HepG2 (cell line): ENCODE data around the gene RNF11. TPM values are rescaled to one million over a fixed set of nuclear protein-coding genes. Genes with fewer than 3 reads are reported as not detected.

Experiments
- ATAC-seq: fragments of 200-7000 bp; cut with Tn5 transposase; 3 replicates; pipeline ENCODE4 v1.9.1; 2020; ENCODE audit warnings: mild to moderate bottlenecking, moderate library complexity
- BruUV-seq: library from RNA; stranded (reverse); fragments of 400-500 nt; replicated peaks from 2 replicates; lab custom pipeline; 2021; lab: Mats Ljungman, UMichigan
- CTCF ChIA-PET: fragments of 300-600 bp; formaldehyde crosslinking; extraction: SDS; loops from one replicate; lab custom pipeline; 2021; ENCODE audit warnings: low total read pairs, inconsistent platforms, low intra/inter-chr PET ratio; lab: Yijun Ruan, JAX
- POLR2A ChIA-PET: fragments of 350-600 bp; sonication (Branson Sonifier 250); formaldehyde crosslinking; loops from one replicate; lab custom pipeline; 2020; ENCODE audit warnings: antibody characterized with exemption, inconsistent platforms; lab: Yijun Ruan, JAX
- DNase-seq: peaks from one replicate; pipeline ENCODE4 v3.0.0-alpha.2; 2015; ENCODE audit warnings: low spot score
- FAIRE-seq: peaks from 3 replicates; lab custom pipeline; 2011; peaks lifted over from hg19 to GRCh38; lab: Jason Lieb, UNC
- H2AFZ ChIP-seq: one replicate; pipeline ENCODE4 v1.6.1; 2011; ENCODE audit warnings: low read length, inconsistent platforms
- H3K27ac ChIP-seq: fragments of 300-600 bp; 3 replicates; pipeline ENCODE4 v1.8.0; 2011; ENCODE audit warnings: mixed run types, mild to moderate bottlenecking, mixed read lengths, low read length, inconsistent platforms; ENCODE audit not compliant: insufficient read depth; ENCODE audit errors: extremely low read length
- H3K27me3 ChIP-seq, 2 experiments: fragments of 200-600 bp in 1 of 2; 2 replicates in 1 of 2; 3 replicates in 1 of 2; pipeline versions ENCODE4 v1.6.0 to v1.8.0; 2011; ENCODE audit warnings: low read length in 2 of 2, mild to moderate bottlenecking in 2 of 2, moderate library complexity in 2 of 2, inconsistent platforms in 1 of 2; ENCODE audit not compliant: insufficient read depth in 2 of 2, control insufficient read depth in 1 of 2
- H3K36me3 ChIP-seq, 2 experiments: fragments of 200-600 bp in 1 of 2; replicated peaks in 1 of 2; 2 replicates in 1 of 2; 3 replicates in 1 of 2; pipeline versions ENCODE4 v1.5.1 to v1.8.0; 2011; ENCODE audit warnings: low read length in 2 of 2, inconsistent platforms in 1 of 2; ENCODE audit not compliant: insufficient read depth in 2 of 2, control insufficient read depth in 1 of 2
- H3K4me1 ChIP-seq: 2 replicates; pipeline ENCODE4 v1.5.1; 2012; ENCODE audit warnings: low read length, inconsistent platforms; ENCODE audit not compliant: insufficient read depth
- H3K4me2 ChIP-seq: 2 replicates; pipeline ENCODE4 v1.6.0; 2011; ENCODE audit warnings: low read depth, low read length, inconsistent platforms
- H3K4me3 ChIP-seq, 3 experiments: fragments of 200-600 bp in 1 of 3; sonication (generic), shearing (Covaris generic) in 1 of 3; replicated peaks in 1 of 3; 2 replicates each; pipeline ENCODE4 v1.5.1; 2011 to 2016; ENCODE audit warnings: low read length in 3 of 3, inconsistent platforms in 2 of 3, low read depth in 2 of 3, mild to moderate bottlenecking in 2 of 3, control low read depth in 1 of 3, mixed read lengths in 1 of 3; ENCODE audit not compliant: insufficient read depth in 1 of 3
- H3K79me2 ChIP-seq: one replicate; pipeline ENCODE4 v1.6.1; 2011; ENCODE audit warnings: low read length, inconsistent platforms; ENCODE audit not compliant: insufficient read depth
- H3K9ac ChIP-seq: 2 replicates; pipeline ENCODE4 v1.6.0; 2011; ENCODE audit warnings: mild to moderate bottlenecking, low read depth, low read length, inconsistent platforms; ENCODE audit not compliant: insufficient read depth
- H3K9me3 ChIP-seq: 2 replicates; pipeline ENCODE4 v1.5.1; 2012; ENCODE audit warnings: mild to moderate bottlenecking, low read length
- H4K20me1 ChIP-seq: 2 replicates; pipeline ENCODE4 v1.6.0; 2011; ENCODE audit warnings: inconsistent platforms, mild to moderate bottlenecking, low read length, moderate library complexity; ENCODE audit not compliant: insufficient read depth
- ATF1 ChIP-seq: IDR thresholded peaks from 2 replicates; pipeline ENCODE4 v1.6.1; 2016; ENCODE audit warnings: mild to moderate bottlenecking, control low read depth
- CEBPB ChIP-seq: IDR thresholded peaks from 2 replicates; pipeline ENCODE4 v1.6.1; 2011; ENCODE audit warnings: low read depth, low read length, improper control_type of control experiment, borderline replicate concordance
- DMAP1 ChIP-seq: IDR thresholded peaks from 2 replicates; pipeline ENCODE4 v1.6.1; 2016
- GATAD1 ChIP-seq: IDR thresholded peaks from 2 replicates; pipeline ENCODE4 v1.6.1; 2016; ENCODE audit warnings: missing genetic modification reagents, missing compliant biosample characterization
- JARID2 ChIP-seq: sonication (generic); formaldehyde crosslinking; IDR thresholded peaks from 2 replicates; pipeline ENCODE4 v1.8.1; 2023; ENCODE audit warnings: missing genetic modification reagents, inconsistent platforms; ENCODE audit not compliant: insufficient replicate concordance
- KAT7 ChIP-seq: IDR thresholded peaks from 2 replicates; pipeline ENCODE4 v1.6.1; 2018; ENCODE audit warnings: borderline replicate concordance, missing compliant biosample characterization
- KLF11 ChIP-seq: IDR thresholded peaks from 2 replicates; pipeline ENCODE4 v1.6.1; 2016; ENCODE audit warnings: missing compliant biosample characterization
- MIER2 ChIP-seq: IDR thresholded peaks from 2 replicates; pipeline ENCODE4 v1.6.1; 2016; ENCODE audit warnings: missing biosample characterization, missing genetic modification reagents
- PHB2 ChIP-seq: fragments of 450-650 bp; IDR thresholded peaks from 2 replicates; pipeline ENCODE4 v1.6.1; 2018; ENCODE audit not compliant: partially characterized antibody
- SETDB1 ChIP-seq: sonication (generic); formaldehyde crosslinking; IDR thresholded peaks from 2 replicates; pipeline ENCODE4 v1.5.1; 2020; ENCODE audit warnings: missing genetic modification reagents, mild to moderate bottlenecking, borderline replicate concordance
- SIN3B ChIP-seq: fragments of 150-350 bp; IDR thresholded peaks from 2 replicates; pipeline ENCODE4 v1.6.1; 2014; ENCODE audit warnings: low read length
- SMAD3 ChIP-seq: sonication (generic); formaldehyde crosslinking; IDR thresholded peaks from 2 replicates; pipeline ENCODE4 v1.4.0; 2020; ENCODE audit warnings: missing genetic modification reagents
- TAF15 ChIP-seq: fragments of 200-400 bp; formaldehyde crosslinking; IDR thresholded peaks from one replicate; pipeline ENCODE4 v1.6.1; 2018; ENCODE audit warnings: mild to moderate bottlenecking, low read depth, low read length; ENCODE audit not compliant: poor library complexity, severe bottlenecking
- ZBTB20 ChIP-seq: sonication (generic); formaldehyde crosslinking; IDR thresholded peaks from 2 replicates; pipeline ENCODE4 v1.8.1; 2023; ENCODE audit warnings: missing genetic modification reagents, low read depth, mild to moderate bottlenecking, borderline replicate concordance
- ZNF317 ChIP-seq: sonication (generic); formaldehyde crosslinking; IDR thresholded peaks from 2 replicates; pipeline ENCODE4 v1.5.0; 2020; ENCODE audit warnings: mild to moderate bottlenecking, missing genetic modification reagents
- ZNF335 ChIP-seq: sonication (generic); formaldehyde crosslinking; IDR thresholded peaks from 2 replicates; pipeline ENCODE4 v1.4.0; 2020; ENCODE audit warnings: missing genetic modification reagents
- ZNF350 ChIP-seq: sonication (generic); formaldehyde crosslinking; IDR thresholded peaks from 2 replicates; pipeline ENCODE4 v1.4.0; 2020; ENCODE audit warnings: mild to moderate bottlenecking, low read depth, missing genetic modification reagents, borderline replicate concordance
- ZNF431 ChIP-seq: sonication (generic); formaldehyde crosslinking; IDR thresholded peaks from 2 replicates; pipeline ENCODE4 v1.9.0; 2022; ENCODE audit warnings: missing genetic modification reagents, low read depth, mild to moderate bottlenecking, borderline replicate concordance
- ZNF546 ChIP-seq: sonication (generic); formaldehyde crosslinking; conservative IDR thresholded peaks from 2 replicates; pipeline ENCODE4 v1.8.1; 2023; ENCODE audit warnings: mild to moderate bottlenecking, missing genetic modification reagents
- ZNF547 ChIP-seq: sonication (generic); formaldehyde crosslinking; IDR thresholded peaks from 2 replicates; pipeline ENCODE4 v1.5.1; 2020; ENCODE audit warnings: mild to moderate bottlenecking, missing genetic modification reagents
- ZNF713 ChIP-seq: sonication (generic); formaldehyde crosslinking; IDR thresholded peaks from 2 replicates; pipeline ENCODE4 v1.4.0; 2020; ENCODE audit warnings: mild to moderate bottlenecking, missing genetic modification reagents
- ZSCAN12 ChIP-seq: sonication (generic); formaldehyde crosslinking; IDR thresholded peaks from 2 replicates; pipeline ENCODE4 v1.9.0; 2021; ENCODE audit warnings: mild to moderate bottlenecking, missing genetic modification reagents
- ZSCAN20 ChIP-seq: sonication (generic); formaldehyde crosslinking; IDR thresholded peaks from 2 replicates; pipeline ENCODE4 v1.4.0; 2020; ENCODE audit warnings: missing genetic modification reagents, mild to moderate bottlenecking, borderline replicate concordance
- WGBS: methylation state at CpG from one replicate; pipeline ENCODE4 v1.1.6; 2017; ENCODE audit warnings: low lambda C conversion rate; 5-methylcytosine and 5-hydroxymethylcytosine counted together
- in situ Hi-C: cut with HindIII; loops from 2 replicates; pipeline ENCODE4 v1.10.0; 2017; ENCODE audit warnings: low pct_unique_long_range_greater_than_20kb; ENCODE audit not compliant: extremely low pct_ligation_motif_present
- intact Hi-C: fragments of 100-400 bp; cut with micrococcal nuclease; formaldehyde crosslinking; loops from one replicate; pipeline ENCODE4 v1.10.0; 2022; ENCODE audit not compliant: unreplicated experiment
- polyA plus RNA-seq, 8 experiments: library from polyadenylated mRNA; depleted of rRNA in 3 of 8; stranded (reverse) in 7 of 8; unstranded in 1 of 8; fragments of >200 nt; fragmentation: Illumina TruSeq in 4 of 8; extraction: Trizol in 4 of 8; gene quantifications; 2 replicates each; pipeline versions ENCODE4 v1.2.1 to v1.2.3, GENCODE V29; 2011 to 2016; ENCODE audit warnings: low read depth in 4 of 8, missing spikeins in 1 of 8, mixed read lengths in 1 of 8; ENCODE audit not compliant: insufficient read depth in 1 of 8
- total RNA-seq, 5 experiments: library from RNA; depleted of rRNA; stranded (reverse); fragments of >200 nt; fragmentation: Illumina TruSeq; extraction: Trizol; gene quantifications; 2 replicates each; pipeline ENCODE4 v1.2.3, GENCODE V29; 2016; ENCODE audit warnings: low read depth in 1 of 5

RNF11 gene
- total and polyA plus RNA-seq, 2 of the 13 experiments (the other 11 are each of a cell fraction or from before 2014, with no cell fraction given): 41.2 to 48.8 TPM

GRCh38 chr1:51274676-51275075 is 38.6 kb downstream of the RNF11 start:
- H3K4me3 ChIP-seq: no peak overlapping the region
- no peak for DNase-seq
- H4K20me1 ChIP-seq: no peaks in the 10 kb centered on the region
- no TSS peak for BruUV-seq
- TF ChIP-seq MIER2 (CRISPR knock-in tag): no peak
- TF ChIP-seq ZSCAN20 (CRISPR knock-in tag): no peak
- TF ChIP-seq SIN3B: no peak
- TF ChIP-seq JARID2: no peak
- TF ChIP-seq ZNF431 (CRISPR knock-in tag): no peak
- no peak overlapping the region for H3K27ac ChIP-seq
- H3K27me3 ChIP-seq: no peaks in the 10 kb centered on the region
- no peak for ATAC-seq
- WGBS: 98% methylated on average over 6 of the region's 6 CpGs
- intact Hi-C loops: no loop called here
- POLR2A ChIA-PET: no interaction called here
- no peak overlapping the region for H2AFZ ChIP-seq
- in situ Hi-C loops: no loop called here
- no peak overlapping the region for H3K9ac ChIP-seq
- no peaks in the 10 kb centered on the region for H3K9me3 ChIP-seq
- CTCF ChIA-PET: no interaction called here
- no peak for FAIRE-seq
- no peak overlapping the region for H3K4me2 ChIP-seq
- no peaks in the 10 kb centered on the region for H3K79me2 ChIP-seq
- H3K36me3 ChIP-seq: peaks cover 5 to 24% of the 10 kb centered on the region in 2 experiments
- no peaks in the 10 kb centered on the region for H3K4me1 ChIP-seq

GRCh38 chr1:51276286-51276685 is 40.2 kb downstream of the RNF11 start:
- BruUV-seq: no TSS peak
- no peak for DNase-seq
- intact Hi-C loops: no loop called here

More at GRCh38 chr1:51276286-51276685, 40.2 kb downstream of the RNF11 start:
- Histone ChIP-seq H3K79me2 (no peaks in the 10 kb centered on the region), H3K4me3 (no peak overlapping the region), H3K27me3 (no peaks in the 10 kb centered on the region), H3K9ac (no peak overlapping the region), H3K4me2 (no peak overlapping the region), H3K36me3 (peaks cover 2 to 14% of the 10 kb centered on the region in 2 experiments; a peak in 4 of 5 replicates), H2AFZ (no peak overlapping the region), H3K4me1 (no peaks in the 10 kb centered on the region), H3K9me3 (no peaks in the 10 kb centered on the region), H4K20me1 (no peaks in the 10 kb centered on the region), H3K27ac (no peak overlapping the region)
- FAIRE-seq (no peak), ATAC-seq (no peak)
- CTCF ChIA-PET: no interaction called here
- in situ Hi-C loops: no loop called here
- TF ChIP-seq ZSCAN12 (CRISPR knock-in tag): no peak
- no peak for TF ChIP-seq PHB2
- TF ChIP-seq ATF1 (CRISPR knock-in tag): no peak
- TF ChIP-seq ZNF317 (CRISPR knock-in tag): no peak
- no peak for TF ChIP-seq ZNF546 (CRISPR knock-in tag)
- TF ChIP-seq KLF11 (CRISPR knock-in tag): no peak
- no peak for TF ChIP-seq ZNF335 (CRISPR knock-in tag)
- TF ChIP-seq ZNF713 (CRISPR knock-in tag): no peak
- no peak for TF ChIP-seq GATAD1 (CRISPR knock-in tag)
- no peak for TF ChIP-seq ZNF547
- no peak for TF ChIP-seq ZNF350
- no peak for TF ChIP-seq ZBTB20 (CRISPR knock-in tag)
- TF ChIP-seq KAT7 (CRISPR knock-in tag): no peak
- no peak for TF ChIP-seq SMAD3
- no peak for TF ChIP-seq DMAP1
- no peak for TF ChIP-seq SETDB1 (CRISPR knock-in tag)
- TF ChIP-seq CEBPB: no peak
- TF ChIP-seq TAF15: no peak
- 90% methylated on average over 7 of the region's 7 CpGs for WGBS
- POLR2A ChIA-PET: no interaction called here
